Ammon's horn (tissue), 1 donor: ENCODE data around the gene SPEM3.
"Not testable (repeated sequence)": the region's sequence is repeated elsewhere in the genome, so short reads cannot be mapped to it uniquely, and the experiment has no call there.

Experiments used
- DNase-seq: peaks from one replicate; pipeline ENCODE4 v3.0.0-alpha.2; 2016; ENCODE audit warnings: low spot score

The SPEM3 gene

GRCh38 chr17:7474767-7475166, 46.1 kb downstream of the SPEM3 start:
- DNase-seq, result not testable (repeated sequence)

- no peak for DNase-seq
Measured at GRCh38 chr17:7475764-7476422, 47.2 kb downstream of the SPEM3 start.

GRCh38 chr17:7476494-7476893, 47.8 kb downstream of the SPEM3 start:
- no peak for DNase-seq

GRCh38 chr17:7476951-7477350, 48.3 kb downstream of the SPEM3 start:
- no peak for DNase-seq

GRCh38 chr17:7477392-7478275, 49.0 kb downstream of the SPEM3 start:
- peak; percentile 77 for DNase-seq

DNA sequence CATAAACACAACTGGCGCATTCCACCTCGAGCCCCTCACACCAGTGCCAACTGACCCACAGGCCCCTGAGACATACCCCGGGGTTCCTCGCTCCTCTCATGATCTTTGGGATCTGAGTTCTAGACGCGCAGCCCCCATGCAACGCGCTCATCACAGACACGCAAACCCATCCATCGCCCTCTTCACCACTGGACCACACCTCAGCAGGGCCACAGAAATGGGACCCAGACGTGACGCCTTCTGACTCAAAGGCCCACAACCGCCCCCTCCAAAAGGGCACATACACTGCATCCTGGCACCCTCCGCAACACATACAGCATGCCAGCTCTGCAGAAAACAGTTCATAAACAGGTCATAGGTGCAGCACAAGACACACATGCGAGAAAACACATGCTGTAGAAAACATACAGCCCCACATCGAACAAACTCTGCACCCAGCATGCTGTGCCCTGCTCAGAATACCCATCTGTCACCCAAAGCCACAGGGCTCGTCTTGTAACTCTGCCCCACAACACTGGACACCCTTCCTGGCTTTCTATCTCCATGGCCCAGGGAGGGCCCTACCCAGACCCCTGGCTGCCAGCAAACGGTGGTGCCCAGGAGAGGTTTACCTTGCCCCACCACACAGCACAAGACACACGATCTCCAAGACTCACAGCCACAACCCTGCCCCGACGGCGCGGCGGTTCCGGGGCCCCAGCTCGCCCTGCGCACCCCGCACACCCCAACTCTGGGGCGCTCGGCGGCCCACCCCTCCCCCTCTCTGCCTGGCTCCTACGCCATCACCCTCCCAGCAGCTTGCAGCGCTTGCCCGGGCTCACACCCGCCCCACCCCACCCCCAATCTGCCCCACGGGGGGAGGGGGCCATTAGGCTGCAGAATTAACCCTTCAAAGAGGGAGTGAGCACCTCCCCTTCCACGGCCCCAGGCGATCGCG, 49.9 kb downstream of the SPEM3 start:
- DNase-seq, result peak; percentile 67

- peak; percentile 65 for DNase-seq
Measured at GRCh38 chr17:7479213-7480088, 50.8 kb downstream of the SPEM3 start, which contains the start of gene ZBTB4. TSS of gene ZBTB4 (minus strand) at chr17:7479631. CDS start at chr17:7466801, 12,830 bp downstream.

GRCh38 chr17:7480089-7480384, 51.4 kb downstream of the SPEM3 start:
- DNase-seq, result no peak

GRCh38 chr17:7481275-7481674, 52.6 kb downstream of the SPEM3 start, which contains the start of gene SLC35G6:
TSS of gene SLC35G6 (plus strand) at chr17:7481446. CDS start at chr17:7481517, 71 bp downstream.
- DNase-seq, result not testable (repeated sequence)

- not testable (repeated sequence) for DNase-seq
Measured at GRCh38 chr17:7481842-7482741, 53.4 kb downstream of the SPEM3 start.
